Endothelial cell (in vitro differentiated cells): ENCODE measurements around the gene SYT12. TPM values are rescaled to one million over a fixed set of nuclear protein-coding genes. Genes with fewer than 3 reads are reported as not detected.

ENCODE experiments used
- DNase-seq: peaks from one replicate; pipeline ENCODE4 v3.0.0; 2021; ENCODE audit warnings: low spot score
- H3K27ac Mint-ChIP-seq: one replicate; pipeline ENCODE4 v1.8.0; 2021; ENCODE audit warnings: mixed read lengths, inconsistent platforms; ENCODE audit not compliant: unreplicated experiment
- H3K27me3 Mint-ChIP-seq: one replicate; pipeline ENCODE4 v1.8.0; 2021; ENCODE audit warnings: mild to moderate bottlenecking, moderate library complexity, mixed read lengths, inconsistent platforms; ENCODE audit not compliant: unreplicated experiment
- H3K36me3 Mint-ChIP-seq: one replicate; pipeline ENCODE4 v1.8.0; 2021; ENCODE audit warnings: mild to moderate bottlenecking, low read depth, mixed read lengths, inconsistent platforms; ENCODE audit not compliant: unreplicated experiment
- H3K4me1 Mint-ChIP-seq: one replicate; pipeline ENCODE4 v1.8.0; 2021; ENCODE audit warnings: mild to moderate bottlenecking, mixed read lengths, inconsistent platforms; ENCODE audit not compliant: unreplicated experiment
- H3K4me3 Mint-ChIP-seq: one replicate; pipeline ENCODE4 v1.8.0; 2021; ENCODE audit warnings: mild to moderate bottlenecking, mixed read lengths, inconsistent platforms; ENCODE audit not compliant: unreplicated experiment
- H3K9me3 Mint-ChIP-seq: one replicate; pipeline ENCODE4 v1.8.0; 2021; ENCODE audit warnings: mixed read lengths, inconsistent platforms; ENCODE audit not compliant: unreplicated experiment
- total RNA-seq: library from RNA; stranded (reverse); fragmentation: NEBNext Ultra II Directional; extraction: Animal tissue kit (Norgen Biotek cat#: 25700); gene quantifications from one replicate; pipeline ENCODE4 v1.2.1, GENCODE V29; 2021; ENCODE audit not compliant: unreplicated experiment
- TF ChIP-seq, protein P1 (sequence below): fragments of 200-600 bp; sonication (generic); IDR thresholded peaks from one replicate; pipeline ENCODE4 v1.5.0; 2021; ENCODE audit warnings: antibody characterized with exemption; ENCODE audit not compliant: unreplicated experiment

SYT12 gene
- total RNA-seq, 1 donor from 2014 or later: 0.82 TPM

DNA sequence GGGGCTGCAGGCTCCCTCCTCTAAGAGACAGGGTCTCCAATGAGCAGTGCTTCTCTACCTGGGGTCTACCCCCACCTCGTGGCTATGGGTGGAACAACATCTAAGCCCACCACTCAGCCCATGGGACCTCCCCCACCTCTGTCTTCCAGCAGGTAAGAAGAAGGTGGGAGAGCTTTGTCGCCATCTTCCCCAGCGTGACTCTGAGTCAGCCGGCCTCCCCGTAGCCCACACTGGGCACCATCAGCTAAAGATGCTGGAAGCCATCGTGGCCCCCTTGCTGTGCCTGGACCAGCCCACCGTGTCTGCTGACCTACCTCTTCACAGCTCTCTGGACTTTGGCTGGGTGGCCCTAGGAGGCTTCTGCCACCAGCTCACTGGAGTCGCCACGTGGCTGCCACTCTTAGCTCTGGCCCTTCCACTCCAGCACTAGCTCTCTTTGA lies 46.9 kb upstream of the SYT12 start:
- DNase-seq: peak; percentile 76
- no peak overlapping the region for H3K4me3 Mint-ChIP-seq
- H3K36me3 Mint-ChIP-seq: peaks cover 3% of the 10 kb centered on the region
- no peaks in the 10 kb centered on the region for H3K9me3 Mint-ChIP-seq
- TF ChIP-seq, protein P1, sequence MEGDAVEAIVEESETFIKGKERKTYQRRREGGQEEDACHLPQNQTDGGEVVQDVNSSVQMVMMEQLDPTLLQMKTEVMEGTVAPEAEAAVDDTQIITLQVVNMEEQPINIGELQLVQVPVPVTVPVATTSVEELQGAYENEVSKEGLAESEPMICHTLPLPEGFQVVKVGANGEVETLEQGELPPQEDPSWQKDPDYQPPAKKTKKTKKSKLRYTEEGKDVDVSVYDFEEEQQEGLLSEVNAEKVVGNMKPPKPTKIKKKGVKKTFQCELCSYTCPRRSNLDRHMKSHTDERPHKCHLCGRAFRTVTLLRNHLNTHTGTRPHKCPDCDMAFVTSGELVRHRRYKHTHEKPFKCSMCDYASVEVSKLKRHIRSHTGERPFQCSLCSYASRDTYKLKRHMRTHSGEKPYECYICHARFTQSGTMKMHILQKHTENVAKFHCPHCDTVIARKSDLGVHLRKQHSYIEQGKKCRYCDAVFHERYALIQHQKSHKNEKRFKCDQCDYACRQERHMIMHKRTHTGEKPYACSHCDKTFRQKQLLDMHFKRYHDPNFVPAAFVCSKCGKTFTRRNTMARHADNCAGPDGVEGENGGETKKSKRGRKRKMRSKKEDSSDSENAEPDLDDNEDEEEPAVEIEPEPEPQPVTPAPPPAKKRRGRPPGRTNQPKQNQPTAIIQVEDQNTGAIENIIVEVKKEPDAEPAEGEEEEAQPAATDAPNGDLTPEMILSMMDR: peak; percentile 78
- peaks cover 1% of the 10 kb centered on the region for H3K27me3 Mint-ChIP-seq
- no peaks in the 10 kb centered on the region for H3K4me1 Mint-ChIP-seq
- no peak overlapping the region for H3K27ac Mint-ChIP-seq

DNA sequence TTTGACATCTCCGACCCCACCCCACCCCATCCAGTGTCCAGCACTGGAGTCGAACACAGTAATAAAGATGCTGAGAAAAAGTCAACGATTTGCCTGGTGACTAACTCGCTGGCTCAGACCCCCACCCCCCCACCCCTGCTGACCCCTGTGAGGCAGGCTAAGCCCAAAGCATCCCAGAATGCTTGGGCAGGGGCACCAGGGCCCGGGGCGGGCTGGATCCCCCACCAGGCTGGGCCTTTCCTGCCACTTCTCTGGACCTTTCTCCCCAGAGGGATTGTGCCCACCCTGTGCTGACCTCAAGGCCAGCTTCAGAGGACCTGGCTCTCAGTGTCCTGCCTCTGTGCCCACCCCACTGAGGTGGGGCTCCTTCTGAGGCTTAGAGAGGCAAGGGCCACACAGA lies 46.0 kb upstream of the SYT12 start:
- Mint-ChIP-seq H3K27ac (no peak overlapping the region), H3K9me3 (no peaks in the 10 kb centered on the region), H3K36me3 (peaks cover 3% of the 10 kb centered on the region), H3K4me3 (no peak overlapping the region), H3K4me1 (no peaks in the 10 kb centered on the region), H3K27me3 (peaks cover 1% of the 10 kb centered on the region)
- TF ChIP-seq, protein P1: no peak
- DNase-seq: no peak

DNA sequence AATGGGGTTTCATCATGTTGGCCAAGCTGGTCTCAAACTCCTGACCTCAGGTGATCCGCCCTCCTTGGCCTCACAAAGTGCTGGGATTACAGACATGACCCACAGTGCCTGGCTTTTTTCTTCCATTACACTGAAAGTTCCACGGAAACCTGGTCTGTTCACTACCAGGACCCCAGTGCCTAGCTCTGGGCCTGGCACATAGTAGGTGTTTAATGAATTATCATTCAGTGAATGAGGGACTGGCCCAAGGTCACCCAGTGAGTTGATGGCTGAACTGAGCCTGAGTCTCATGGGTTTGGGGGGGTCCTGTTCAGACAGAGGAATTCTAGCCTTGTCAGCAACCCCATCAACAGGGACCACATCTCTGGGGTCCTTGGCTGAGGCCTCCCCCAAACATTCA lies 44.7 kb upstream of the SYT12 start:
- H3K27me3 Mint-ChIP-seq: peaks cover 4% of the 10 kb centered on the region
- H3K36me3 Mint-ChIP-seq: peaks cover 7% of the 10 kb centered on the region
- no peak overlapping the region for H3K27ac Mint-ChIP-seq
- no peaks in the 10 kb centered on the region for H3K4me1 Mint-ChIP-seq
- DNase-seq: no peak
- TF ChIP-seq, protein P1: no peak
- H3K9me3 Mint-ChIP-seq: no peaks in the 10 kb centered on the region
- no peak overlapping the region for H3K4me3 Mint-ChIP-seq

DNA sequence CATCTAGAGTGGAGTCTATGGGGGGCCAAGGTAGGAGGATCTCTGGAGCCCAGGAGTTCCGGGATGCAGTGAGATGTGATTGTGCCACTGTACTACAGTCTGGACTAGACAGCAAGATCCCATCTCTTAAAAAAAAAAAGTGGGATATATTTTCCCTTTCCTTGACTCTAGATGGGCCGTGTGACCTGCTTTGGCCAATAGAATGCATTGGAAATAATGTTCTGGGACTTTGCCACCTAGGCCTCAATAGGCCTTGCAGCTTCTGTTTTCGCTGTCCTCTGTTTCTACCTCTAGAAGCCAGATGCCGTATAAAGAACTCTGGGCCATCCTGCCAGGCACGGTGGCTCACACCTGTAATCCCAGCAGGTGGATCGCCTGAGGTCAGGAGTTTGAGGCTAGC lies 44.2 kb upstream of the SYT12 start:
- H3K27ac Mint-ChIP-seq: no peak overlapping the region
- H3K4me1 Mint-ChIP-seq: no peaks in the 10 kb centered on the region
- H3K36me3 Mint-ChIP-seq: peaks cover 7% of the 10 kb centered on the region
- no peak for DNase-seq
- H3K27me3 Mint-ChIP-seq: peaks cover 4% of the 10 kb centered on the region
- TF ChIP-seq, protein P1: no peak
- H3K9me3 Mint-ChIP-seq: no peaks in the 10 kb centered on the region
- H3K4me3 Mint-ChIP-seq: no peak overlapping the region

DNA sequence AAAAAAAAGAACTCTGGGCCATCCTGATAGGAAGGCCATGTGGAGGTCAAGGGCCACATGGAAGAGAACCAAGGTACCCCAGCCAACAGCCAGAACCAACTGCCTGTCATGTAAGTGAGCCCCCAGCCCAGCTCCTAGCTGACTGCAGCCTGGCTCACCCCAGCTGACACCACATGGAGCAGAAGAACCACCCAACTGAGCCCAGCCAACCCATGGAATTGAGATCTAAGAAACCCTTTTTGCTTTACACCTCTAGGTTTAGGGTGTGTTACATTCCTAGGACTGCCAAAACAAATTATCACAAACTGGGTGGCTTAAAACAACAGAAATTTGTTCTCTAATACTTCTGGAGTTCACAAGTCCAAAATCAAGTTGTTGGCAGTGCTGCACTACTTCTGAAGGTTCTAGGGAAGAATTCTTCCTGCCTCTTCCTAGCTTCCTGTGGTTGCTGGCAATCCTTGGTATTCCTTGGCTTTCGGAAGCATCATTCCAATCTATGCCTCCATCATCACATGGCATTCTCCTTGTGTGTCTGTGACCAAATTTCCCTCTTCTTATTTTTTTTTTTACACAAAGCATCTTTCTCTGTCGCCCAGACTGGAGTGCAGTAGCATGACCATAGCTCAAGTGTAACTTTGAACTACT lies 43.5 kb upstream of the SYT12 start:
- Mint-ChIP-seq H3K27ac (no peak overlapping the region), H3K27me3 (peaks cover 4% of the 10 kb centered on the region), H3K36me3 (peaks cover 7% of the 10 kb centered on the region), H3K4me3 (no peak overlapping the region), H3K9me3 (no peaks in the 10 kb centered on the region), H3K4me1 (no peaks in the 10 kb centered on the region)
- DNase-seq: no peak
- TF ChIP-seq, protein P1: no peak
